ENCODE measurements around the gene ACADS. TPM values are rescaled to one million over a fixed set of nuclear protein-coding genes. Genes with fewer than 3 reads are reported as not detected.

The ACADS gene
- total and polyA plus RNA-seq, 9 of the 15 experiments (the other 6 are each of a cell fraction or from before 2014, with no cell fraction given): 0.06 to 20.3 (median 8.8) TPM

DNA sequence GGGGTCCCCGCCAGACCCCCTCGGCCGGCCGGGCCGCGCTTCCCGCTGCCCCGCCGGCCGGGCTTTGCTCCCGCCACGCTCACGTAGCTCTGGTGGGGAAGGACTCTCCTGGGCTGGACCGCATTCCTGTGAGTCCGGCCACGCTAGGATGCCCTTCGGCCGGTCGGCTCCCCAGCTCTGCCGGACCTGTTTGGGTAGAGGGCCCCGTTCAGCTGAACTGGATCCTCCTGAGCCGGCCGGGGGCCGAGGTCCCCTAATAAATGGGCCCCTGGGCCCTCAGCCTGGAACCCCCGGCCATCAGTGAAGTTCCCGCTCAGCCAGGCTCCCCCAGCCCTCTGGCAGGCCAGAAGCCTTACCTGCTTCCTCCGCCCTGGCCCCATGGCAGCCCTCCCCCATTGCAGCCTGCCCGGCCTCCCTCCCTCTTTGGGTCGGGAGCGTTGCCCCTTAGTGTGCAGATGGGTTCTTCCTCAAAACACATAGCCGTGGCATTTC, 14.8 kb upstream of the ACADS start (continued):
- TF ChIP-seq, protein P1, sequence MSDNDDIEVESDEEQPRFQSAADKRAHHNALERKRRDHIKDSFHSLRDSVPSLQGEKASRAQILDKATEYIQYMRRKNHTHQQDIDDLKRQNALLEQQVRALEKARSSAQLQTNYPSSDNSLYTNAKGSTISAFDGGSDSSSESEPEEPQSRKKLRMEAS (CRISPR knock-in tag; IDR thresholded peaks at IDR 0.05): 0 out of 2 replicates have a peak, but pooled peaks have one; percentile 7
- TF ChIP-seq HMGN3 (IDR thresholded peaks at IDR 0.05; ENCODE audit: borderline replicate concordance, extremely low read depth, insufficient read length, low read depth, low read length) (peak; percentile 21), NFE2L1 (tag; IDR thresholded peaks at IDR 0.05; ENCODE audit: borderline replicate concordance, low read depth) (no peak), U2AF2 (optimal IDR thresholded peaks at IDR 0.05; ENCODE audit: low read depth, low read length) (no peak), RBBP5 (IDR thresholded peaks at IDR 0.05; ENCODE audit: borderline replicate concordance, insufficient read depth, low read length, poor library complexity, severe bottlenecking) (peak; percentile 18), L3MBTL2 (IDR thresholded peaks at IDR 0.05) (0 out of 2 replicates have a peak, but pooled peaks have one; percentile 18), CTBP1 (IDR thresholded peaks at IDR 0.05; ENCODE audit: borderline replicate concordance) (peak; percentile 8; the same call in 1 of the 2 replicates), KAT7 (CRISPR knock-in tag; IDR thresholded peaks at IDR 0.05; ENCODE audit: borderline replicate concordance) (no peak), RB1 (IDR thresholded peaks at IDR 0.05; ENCODE audit: low read depth) (no peak; the same call in 1 of the 2 replicates), KDM1A (IDR thresholded peaks at IDR 0.05) (0 out of 4 replicates have a peak, but pooled peaks of 1 of the 2 experiments have one; percentile 32), ILF3 (IDR thresholded peaks at IDR 0.05; ENCODE audit: borderline replicate concordance) (no peak)

Data from K562 (cell line).